OCI-LY3 (cell line): ENCODE data around the gene SMTN.

Experiments
- CTCF ChIP-seq: fragments of 200-600, 300-600 bp; sonication (generic); IDR thresholded peaks from 2 replicates; pipeline ENCODE4 v1.5.1; 2014; ENCODE audit warnings: antibody characterized with exemption, low read length, low read depth
- EZH2phosphoT487 ChIP-seq: fragments of 200-600 bp; shearing (Covaris generic); IDR thresholded peaks from 2 replicates; pipeline ENCODE4 v1.6.1; 2018; ENCODE audit warnings: antibody characterized with exemption, mixed run types, low read depth

GRCh38 chr22:31124811-31125465 is 43.8 kb downstream of the SMTN start:
- no peak for TF ChIP-seq CTCF
- TF ChIP-seq EZH2phosphoT487: no peak
